K562 (cell line): Measurements from ENCODE around the gene TOX2. TPM values are rescaled to one million over a fixed set of nuclear protein-coding genes. Genes with fewer than 3 reads are reported as not detected.

Source experiments
- ATAC-seq: fragments of 200-7000 bp; cut with Tn5 transposase; 3 replicates; pipeline ENCODE4 v1.9.1; 2020; ENCODE audit warnings: moderate library complexity
- BruUV-seq: library from RNA; stranded (reverse); fragments of 400-500 nt; replicated peaks from 2 replicates; lab custom pipeline; 2021; lab: Mats Ljungman, UMichigan
- CTCF ChIA-PET: fragments of 300-600 bp; formaldehyde crosslinking; extraction: SDS; loops from one replicate; lab custom pipeline; 2021; ENCODE audit warnings: low intra/inter-chr PET ratio; lab: Yijun Ruan, JAX
- POLR2A ChIA-PET: fragments of 300-600, 350-650 bp; sonication (Branson Sonifier 250); formaldehyde crosslinking; extraction: SDS; loops from one replicate; lab custom pipeline; 2021; ENCODE audit warnings: antibody characterized with exemption, inconsistent platforms; lab: Yijun Ruan, JAX
- DNase-seq, 4 experiments: peaks; one replicate each; pipeline versions ENCODE4 v3.0.0 to v3.0.0-alpha.2; 2011 to 2018; ENCODE audit warnings: low spot score in 3 of 4, mixed read lengths in 3 of 4; ENCODE audit errors: extremely low read depth in 1 of 4
- FAIRE-seq: peaks from 2 replicates; lab custom pipeline; 2011; peaks lifted over from hg19 to GRCh38; lab: Jason Lieb, UNC
- H2AFZ ChIP-seq: 2 replicates; pipeline ENCODE4 v1.6.0; 2011; ENCODE audit warnings: low read depth, low read length, control low read depth, inconsistent platforms
- H3K27ac ChIP-seq: fragments of 200-600 bp; 3 replicates; pipeline ENCODE4 v1.8.0; 2011; ENCODE audit warnings: low read depth, mild to moderate bottlenecking, control low read depth, inconsistent platforms, low read length, moderate library complexity, mixed read lengths; ENCODE audit errors: extremely low read depth
- H3K27me3 ChIP-seq, 2 experiments: fragments of 300-600 bp in 1 of 2; 2 replicates in 1 of 2; 3 replicates in 1 of 2; pipeline versions ENCODE4 v1.6.0 to v1.8.0; 2011; ENCODE audit warnings: inconsistent platforms in 2 of 2, low read length in 2 of 2, mild to moderate bottlenecking in 1 of 2, mixed read lengths in 1 of 2, moderate library complexity in 1 of 2; ENCODE audit not compliant: control insufficient read depth in 2 of 2, insufficient read depth in 2 of 2
- H3K36me3 ChIP-seq: fragments of 300-600 bp; 3 replicates; pipeline ENCODE4 v1.8.0; 2011; ENCODE audit warnings: mild to moderate bottlenecking, low read length, inconsistent platforms; ENCODE audit not compliant: control insufficient read depth, insufficient read depth
- H3K4me1 ChIP-seq, 2 experiments: fragments of 200-600 bp in 1 of 2; replicated peaks in 1 of 2; 2 replicates in 1 of 2; 3 replicates in 1 of 2; pipeline versions ENCODE4 v1.5.1 to v1.8.0; 2011; ENCODE audit warnings: inconsistent platforms in 2 of 2, low read length in 2 of 2, mild to moderate bottlenecking in 1 of 2, mixed read lengths in 1 of 2, moderate library complexity in 1 of 2; ENCODE audit not compliant: control insufficient read depth in 2 of 2, insufficient read depth in 2 of 2
- H3K4me2 ChIP-seq: 2 replicates; pipeline ENCODE4 v1.6.1; 2011; ENCODE audit warnings: low read length, control low read depth, inconsistent platforms, mixed read lengths; ENCODE audit not compliant: insufficient read depth
- H3K4me3 ChIP-seq: fragments of 200-600 bp; sonication (generic), shearing (Covaris generic); 2 replicates; pipeline ENCODE4 v1.5.1; 2016; ENCODE audit warnings: control low read depth, inconsistent platforms
- H3K79me2 ChIP-seq: fragments of 200-600 bp; 3 replicates; pipeline ENCODE4 v1.8.0; 2011; ENCODE audit warnings: low read length, inconsistent platforms; ENCODE audit not compliant: control insufficient read depth, insufficient read depth
- H3K9ac ChIP-seq, 2 experiments: 2 replicates each; pipeline versions ENCODE4 v1.6.0 to v1.6.1; 2011; ENCODE audit warnings: low read depth in 2 of 2, low read length in 2 of 2, control low read depth in 1 of 2, inconsistent platforms in 1 of 2, mild to moderate bottlenecking in 1 of 2, mixed read lengths in 1 of 2; ENCODE audit not compliant: insufficient read depth in 1 of 2
- H3K9me1 ChIP-seq: one replicate; pipeline ENCODE4 v1.6.0; 2011; ENCODE audit warnings: inconsistent platforms, mild to moderate bottlenecking, low read length, moderate library complexity; ENCODE audit not compliant: control insufficient read depth, insufficient read depth
- H3K9me3 ChIP-seq: replicated peaks from 2 replicates; pipeline ENCODE4 v1.5.1; 2011; ENCODE audit warnings: low read depth, low read length, inconsistent platforms; ENCODE audit not compliant: control insufficient read depth, insufficient read depth
- H4K20me1 ChIP-seq: replicated peaks from 2 replicates; pipeline ENCODE4 v1.6.1; 2011; ENCODE audit warnings: low read length, inconsistent platforms, mixed read lengths; ENCODE audit not compliant: control insufficient read depth, insufficient read depth
- SMARCA4 ChIP-seq: fragments of 450-650 bp; IDR thresholded peaks from 2 replicates; pipeline ENCODE4 v1.6.1; 2016
- ZKSCAN8 ChIP-seq: fragments of 200-800 bp; sonication (Bioruptor generic); IDR thresholded peaks from 2 replicates; pipeline ENCODE4 v1.6.1; 2016; ENCODE audit warnings: missing genetic modification characterization, missing compliant biosample characterization
- WGBS: fragments of 100-300 bp; shearing (Covaris generic); methylation state at CpG from one replicate; pipeline ENCODE4 v1.1.6; 2016; ENCODE audit warnings: low coverage, mixed read lengths; ENCODE audit not compliant: insufficient coverage; ENCODE audit errors: missing lambda C conversion rate; 5-methylcytosine and 5-hydroxymethylcytosine counted together
- in situ Hi-C: fragments of 300-500 bp; cut with MboI; formaldehyde crosslinking; loops from 4 replicates; pipeline ENCODE4 v1.15.0; 2018; ENCODE audit warnings: inconsistent platforms, mixed read lengths
- intact Hi-C: fragments of 100-400 bp; cut with micrococcal nuclease; formaldehyde crosslinking; loops from 2 replicates; pipeline ENCODE4 v1.14.2; 2022
- polyA plus RNA-seq, 8 experiments: library from polyadenylated mRNA; depleted of rRNA in 4 of 8; stranded (reverse) in 5 of 8; unstranded in 3 of 8; fragments of >200 nt; fragmentation: Nextera tagmentation in 2 of 8; fragmentation: Illumina TruSeq in 1 of 8; extraction: Ambion mirVana in 2 of 8; extraction: Trizol in 1 of 8; gene quantifications; 2 replicates each; pipeline versions ENCODE4 v1.2.1 to v1.2.3, GENCODE V29; 2011 to 2014; ENCODE audit warnings: inconsistent platforms in 1 of 8, missing spikeins in 1 of 8
- total RNA-seq, 7 experiments: library from RNA; depleted of rRNA in 6 of 7; stranded (reverse); fragments of >200 nt in 6 of 7; fragmentation: Illumina TruSeq in 2 of 7; extraction: Trizol in 2 of 7; gene quantifications; 2 replicates each; pipeline versions ENCODE4 v1.2.1 to v1.2.3, GENCODE V29; 2011 to 2021; ENCODE audit warnings: low replicate concordance in 1 of 7
- TF ChIP-seq, protein P1 (sequence below): fragments of 250-450 bp; sonication (Bioruptor Pico); IDR thresholded peaks from 2 replicates; pipeline ENCODE4 v1.9.0; 2021; ENCODE audit warnings: mild to moderate bottlenecking, inconsistent platforms

Gene TOX2
- total and polyA plus RNA-seq, 9 of the 15 experiments (the other 6 are each of a cell fraction or from before 2014, with no cell fraction given), result not detected

DNA sequence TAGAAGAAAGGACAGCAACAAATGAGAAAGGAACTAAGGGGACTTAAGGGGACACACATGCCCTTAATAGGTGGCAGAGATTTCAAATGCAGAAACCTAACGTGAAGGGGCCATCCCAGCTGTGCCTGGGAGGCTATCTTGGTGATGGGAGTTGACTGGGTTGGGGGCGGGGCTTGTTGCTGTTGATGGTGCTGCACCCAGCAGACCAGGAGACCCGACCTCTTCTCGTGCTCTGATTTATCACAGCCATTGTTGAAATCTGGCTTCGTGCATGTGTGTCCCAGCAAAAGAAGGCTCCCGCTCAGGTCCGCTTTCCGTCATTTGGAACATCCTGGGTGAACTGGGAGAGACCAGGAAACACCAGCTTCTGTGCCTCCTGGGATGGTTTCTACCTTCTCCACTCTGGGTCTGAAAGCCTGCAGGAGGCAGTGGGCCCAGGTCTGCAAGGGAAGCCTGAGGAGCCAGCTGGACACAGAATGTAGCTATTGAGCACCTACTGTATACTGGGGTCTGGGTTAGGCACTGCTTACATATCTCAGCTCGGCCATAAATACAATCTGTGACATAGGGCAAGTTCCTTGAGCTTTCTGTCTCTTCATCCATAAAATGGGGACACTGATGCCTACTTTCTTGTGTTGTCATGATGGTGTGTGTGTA lies 32.1 kb downstream of the TOX2 start:
- Histone ChIP-seq H3K4me2 (no peak overlapping the region), H2AFZ (no peak overlapping the region), H3K36me3 (no peaks in the 10 kb centered on the region), H3K27ac (no peak overlapping the region), H3K27me3 (peaks cover 9 to 60% of the 10 kb centered on the region in 2 experiments; a peak in 3 of 5 replicates), H4K20me1 (peaks cover 11% of the 10 kb centered on the region; the same call in 1 of the 2 replicates), H3K4me3 (no peak overlapping the region), H3K9me3 (no peaks in the 10 kb centered on the region), H3K79me2 (no peaks in the 10 kb centered on the region), H3K9me1 (no peaks in the 10 kb centered on the region), H3K9ac (no peak overlapping the region), H3K4me1 (peaks cover 7 to 8% of the 10 kb centered on the region in 2 experiments; a peak in 4 of 5 replicates)
- ChIA-PET POLR2A (interaction anchor here (0.6 kb wide), 1 partner anchor 35 kb away, joined by 3 read pairs; no protein-coding TSS in a partner anchor), CTCF (no interaction called here)
- TF ChIP-seq, protein P1, sequence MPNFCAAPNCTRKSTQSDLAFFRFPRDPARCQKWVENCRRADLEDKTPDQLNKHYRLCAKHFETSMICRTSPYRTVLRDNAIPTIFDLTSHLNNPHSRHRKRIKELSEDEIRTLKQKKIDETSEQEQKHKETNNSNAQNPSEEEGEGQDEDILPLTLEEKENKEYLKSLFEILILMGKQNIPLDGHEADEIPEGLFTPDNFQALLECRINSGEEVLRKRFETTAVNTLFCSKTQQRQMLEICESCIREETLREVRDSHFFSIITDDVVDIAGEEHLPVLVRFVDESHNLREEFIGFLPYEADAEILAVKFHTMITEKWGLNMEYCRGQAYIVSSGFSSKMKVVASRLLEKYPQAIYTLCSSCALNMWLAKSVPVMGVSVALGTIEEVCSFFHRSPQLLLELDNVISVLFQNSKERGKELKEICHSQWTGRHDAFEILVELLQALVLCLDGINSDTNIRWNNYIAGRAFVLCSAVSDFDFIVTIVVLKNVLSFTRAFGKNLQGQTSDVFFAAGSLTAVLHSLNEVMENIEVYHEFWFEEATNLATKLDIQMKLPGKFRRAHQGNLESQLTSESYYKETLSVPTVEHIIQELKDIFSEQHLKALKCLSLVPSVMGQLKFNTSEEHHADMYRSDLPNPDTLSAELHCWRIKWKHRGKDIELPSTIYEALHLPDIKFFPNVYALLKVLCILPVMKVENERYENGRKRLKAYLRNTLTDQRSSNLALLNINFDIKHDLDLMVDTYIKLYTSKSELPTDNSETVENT (CRISPR knock-in tag), result no peak
- TF ChIP-seq ZKSCAN8 (peak; percentile 94), SMARCA4 (no peak)
- FAIRE-seq (no peak), DNase-seq (no peak), ATAC-seq (no peak)
- BruUV-seq, result no TSS peak
- WGBS, result 10% methylated on average over 9 of the region's 9 CpGs
- intact Hi-C loops (no loop called here), in situ Hi-C loops (no loop called here)
